ENCODE measurements around the gene SMOC2.

DNA sequence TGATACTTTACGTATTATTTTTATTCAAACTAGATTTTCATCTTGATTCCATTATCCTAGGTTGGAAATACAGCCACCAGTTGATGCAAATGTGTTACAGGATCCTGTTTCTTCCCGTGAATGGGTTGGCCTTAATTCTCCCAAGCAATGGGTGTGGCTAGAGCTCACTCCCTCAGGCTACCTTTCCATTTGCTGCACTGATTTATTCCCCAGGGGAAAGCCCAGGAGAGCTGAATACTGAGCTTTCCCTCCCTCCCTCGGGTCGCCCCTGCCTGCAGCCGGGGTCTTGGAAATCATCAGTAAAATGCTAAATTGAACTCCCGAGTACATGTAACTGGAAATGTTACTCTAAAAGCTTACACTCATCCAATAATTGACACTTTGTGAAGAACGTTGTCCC lies 9.9 kb downstream of the SMOC2 start:
- TF ChIP-seq GATA2 (IDR thresholded peaks at IDR 0.05; ENCODE audit: low read depth, low read length) (no peak), GATA3 (IDR thresholded peaks at IDR 0.05; ENCODE audit: low read depth, low read length) (no peak)

Measured in SH-SY5Y (cell line).